Body of pancreas (tissue), 4 donors: ENCODE measurements around the gene NRP2.

Experiments used
- POLR2A ChIP-seq, 3 donors: fragments of 450-650 bp; IDR thresholded peaks; one replicate each; pipeline ENCODE4 v1.6.1; 2016; ENCODE audit warnings: antibody characterized with exemption in 3 of 3, mild to moderate bottlenecking in 2 of 3
- TF ChIP-seq, protein P1 (sequence below), 7 experiments: fragments of 450-650 bp in 4 of 7; fragments of 200-600 bp in 3 of 7; sonication (generic) in 3 of 7; IDR thresholded peaks; one replicate each; pipeline ENCODE4 v1.5.1; 2016 to 2019; ENCODE audit warnings: antibody characterized with exemption in 7 of 7

DNA sequence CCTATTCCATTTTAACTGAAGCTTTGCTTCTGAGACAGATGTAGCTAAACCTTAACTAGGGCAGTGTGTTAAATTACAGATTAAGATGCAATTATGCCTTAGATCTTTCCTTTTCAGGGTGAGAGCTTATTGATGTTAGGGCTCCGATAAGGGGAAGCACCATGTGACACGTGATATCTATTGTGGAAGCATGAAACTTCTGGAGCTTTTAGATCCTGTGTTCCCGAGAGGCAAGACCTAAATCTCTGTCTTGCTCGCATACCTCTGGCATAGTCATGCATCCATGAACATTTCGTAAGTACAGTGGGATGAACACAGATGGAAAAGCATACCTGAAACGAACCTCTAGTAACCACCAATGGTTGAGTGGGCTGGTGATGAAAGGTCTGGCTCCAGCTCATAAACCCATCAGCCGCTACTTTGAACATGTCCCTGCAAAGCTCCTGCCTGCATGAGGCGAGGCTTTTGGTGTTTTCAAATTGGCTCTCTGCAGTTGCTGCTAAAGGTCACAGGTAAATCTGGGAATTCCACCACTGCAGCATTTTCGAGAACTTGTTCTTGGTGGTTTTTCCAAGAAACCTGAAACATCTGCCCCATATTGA lies 3.7 kb upstream of the NRP2 start:
- TF ChIP-seq, protein P1, sequence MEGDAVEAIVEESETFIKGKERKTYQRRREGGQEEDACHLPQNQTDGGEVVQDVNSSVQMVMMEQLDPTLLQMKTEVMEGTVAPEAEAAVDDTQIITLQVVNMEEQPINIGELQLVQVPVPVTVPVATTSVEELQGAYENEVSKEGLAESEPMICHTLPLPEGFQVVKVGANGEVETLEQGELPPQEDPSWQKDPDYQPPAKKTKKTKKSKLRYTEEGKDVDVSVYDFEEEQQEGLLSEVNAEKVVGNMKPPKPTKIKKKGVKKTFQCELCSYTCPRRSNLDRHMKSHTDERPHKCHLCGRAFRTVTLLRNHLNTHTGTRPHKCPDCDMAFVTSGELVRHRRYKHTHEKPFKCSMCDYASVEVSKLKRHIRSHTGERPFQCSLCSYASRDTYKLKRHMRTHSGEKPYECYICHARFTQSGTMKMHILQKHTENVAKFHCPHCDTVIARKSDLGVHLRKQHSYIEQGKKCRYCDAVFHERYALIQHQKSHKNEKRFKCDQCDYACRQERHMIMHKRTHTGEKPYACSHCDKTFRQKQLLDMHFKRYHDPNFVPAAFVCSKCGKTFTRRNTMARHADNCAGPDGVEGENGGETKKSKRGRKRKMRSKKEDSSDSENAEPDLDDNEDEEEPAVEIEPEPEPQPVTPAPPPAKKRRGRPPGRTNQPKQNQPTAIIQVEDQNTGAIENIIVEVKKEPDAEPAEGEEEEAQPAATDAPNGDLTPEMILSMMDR (IDR thresholded peaks at IDR 0.05) = no peak
- no peak for TF ChIP-seq POLR2A (IDR thresholded peaks at IDR 0.05)
